ENCODE data around the gene GPR37L1.

Gene GPR37L1, protein sequence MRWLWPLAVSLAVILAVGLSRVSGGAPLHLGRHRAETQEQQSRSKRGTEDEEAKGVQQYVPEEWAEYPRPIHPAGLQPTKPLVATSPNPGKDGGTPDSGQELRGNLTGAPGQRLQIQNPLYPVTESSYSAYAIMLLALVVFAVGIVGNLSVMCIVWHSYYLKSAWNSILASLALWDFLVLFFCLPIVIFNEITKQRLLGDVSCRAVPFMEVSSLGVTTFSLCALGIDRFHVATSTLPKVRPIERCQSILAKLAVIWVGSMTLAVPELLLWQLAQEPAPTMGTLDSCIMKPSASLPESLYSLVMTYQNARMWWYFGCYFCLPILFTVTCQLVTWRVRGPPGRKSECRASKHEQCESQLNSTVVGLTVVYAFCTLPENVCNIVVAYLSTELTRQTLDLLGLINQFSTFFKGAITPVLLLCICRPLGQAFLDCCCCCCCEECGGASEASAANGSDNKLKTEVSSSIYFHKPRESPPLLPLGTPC

DNA sequence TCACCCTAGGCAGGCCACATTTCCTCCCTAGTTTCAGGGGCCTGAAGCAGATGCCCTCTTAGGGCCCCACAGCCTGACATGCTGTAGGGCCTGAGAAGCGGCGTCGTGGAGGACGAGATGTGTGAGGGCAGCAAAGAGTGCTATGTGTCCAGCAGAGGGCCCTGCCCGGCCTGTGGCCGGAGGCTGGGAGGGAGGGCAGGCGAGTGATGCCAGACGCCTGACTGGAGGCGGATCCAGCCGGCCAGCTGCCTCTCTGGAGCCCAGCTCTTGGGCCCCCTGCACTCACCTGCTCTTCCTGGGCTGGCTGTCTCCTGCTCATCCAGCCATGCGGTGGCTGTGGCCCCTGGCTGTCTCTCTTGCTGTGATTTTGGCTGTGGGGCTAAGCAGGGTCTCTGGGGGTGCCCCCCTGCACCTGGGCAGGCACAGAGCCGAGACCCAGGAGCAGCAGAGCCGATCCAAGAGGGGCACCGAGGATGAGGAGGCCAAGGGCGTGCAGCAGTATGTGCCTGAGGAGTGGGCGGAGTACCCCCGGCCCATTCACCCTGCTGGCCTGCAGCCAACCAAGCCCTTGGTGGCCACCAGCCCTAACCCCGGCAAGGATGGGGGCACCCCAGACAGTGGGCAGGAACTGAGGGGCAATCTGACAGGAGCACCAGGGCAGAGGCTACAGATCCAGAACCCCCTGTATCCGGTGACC lies at the start of gene GPR37L1:
Gene GPR37L1, plus strand, starts transcription at position 279 of the 697 bp plus-strand sequence. Its CDS starts 47 bp downstream, at position 326.
- DNase-seq = no peak

DNA sequence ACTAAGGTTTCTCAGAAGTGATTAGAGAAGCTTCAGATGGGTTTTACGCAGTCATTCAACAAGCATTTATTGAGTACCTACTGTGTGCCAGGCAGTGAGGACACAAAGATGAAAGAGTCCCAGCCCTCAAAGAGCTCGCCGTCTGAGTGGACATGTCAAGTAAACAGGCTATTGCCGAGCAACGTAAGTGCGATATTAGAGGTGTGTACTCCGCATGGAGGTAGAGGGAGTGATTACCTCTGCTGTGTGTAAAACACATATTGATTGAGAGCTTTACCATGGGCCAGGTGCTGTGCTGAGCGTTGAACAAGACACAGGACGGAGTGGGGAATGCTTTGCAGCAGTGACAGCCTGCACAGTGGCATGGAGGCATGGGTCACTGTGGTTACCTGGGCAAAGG lies 49.5 kb upstream of the GPR37L1 start:
- no peak for DNase-seq

DNA sequence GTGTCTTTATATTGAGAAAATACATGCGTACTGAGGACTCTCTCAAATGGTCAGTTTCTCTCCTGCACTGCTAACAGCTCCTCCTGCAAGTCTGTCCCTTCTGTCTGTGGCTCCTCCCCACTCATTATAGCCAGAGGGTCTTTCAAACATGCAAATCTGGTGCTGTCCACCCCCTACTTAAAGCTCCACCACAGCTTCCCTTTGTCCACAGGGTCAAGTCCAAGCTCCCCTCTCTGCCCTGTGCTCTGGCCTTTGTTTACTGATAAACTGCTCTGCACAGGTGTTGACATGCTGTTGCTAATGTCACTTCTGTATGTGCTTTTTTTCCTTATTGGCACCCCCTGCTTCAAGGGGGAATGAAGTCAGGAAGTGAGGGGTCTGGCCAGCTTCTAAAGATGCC lies 47.7 kb upstream of the GPR37L1 start:
- DNase-seq = no peak

DNA sequence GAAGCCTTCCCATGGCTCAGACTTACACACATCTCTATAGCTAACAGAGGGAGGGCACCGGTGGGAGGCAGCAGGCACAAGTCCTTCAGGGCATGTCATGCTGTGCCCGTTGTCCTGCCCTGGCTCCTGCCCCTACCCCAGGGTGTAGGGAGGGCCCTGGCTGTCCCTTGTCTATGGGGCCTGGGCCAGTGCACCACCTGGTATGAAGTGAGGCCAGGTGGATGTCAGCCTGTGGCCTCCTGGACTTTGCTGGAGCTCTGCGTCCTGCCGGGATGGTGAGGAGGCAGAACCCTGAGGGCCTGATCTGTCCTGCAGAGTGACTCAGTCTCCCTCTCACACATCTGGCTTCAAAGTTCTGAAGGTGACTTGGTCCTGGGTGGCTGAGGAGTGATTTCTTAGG lies 47.3 kb upstream of the GPR37L1 start:
- DNase-seq = no peak

DNA sequence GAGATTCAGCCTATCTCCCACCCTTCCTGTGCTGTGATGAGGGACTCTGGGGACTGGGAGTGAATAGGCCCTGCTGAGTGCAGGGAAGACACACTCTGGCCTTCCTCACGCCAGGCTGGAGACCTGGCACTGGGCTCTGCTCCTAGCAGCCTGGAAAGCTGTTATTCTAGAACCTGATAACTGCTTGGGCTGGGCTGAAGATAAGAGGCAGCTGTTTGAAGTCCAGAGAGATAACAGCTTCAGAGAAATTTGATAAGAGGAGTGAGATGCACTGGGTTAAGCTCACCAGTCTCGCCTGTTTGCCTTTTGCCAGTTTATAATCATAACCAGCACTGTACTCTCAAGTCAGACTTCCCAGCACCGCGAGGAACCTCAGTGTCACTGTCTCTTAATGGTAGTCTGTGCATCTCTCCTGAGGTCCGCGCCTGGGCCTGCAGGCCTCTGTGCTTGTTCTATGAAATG lies 46.6 kb upstream of the GPR37L1 start:
- DNase-seq = no peak

DNA sequence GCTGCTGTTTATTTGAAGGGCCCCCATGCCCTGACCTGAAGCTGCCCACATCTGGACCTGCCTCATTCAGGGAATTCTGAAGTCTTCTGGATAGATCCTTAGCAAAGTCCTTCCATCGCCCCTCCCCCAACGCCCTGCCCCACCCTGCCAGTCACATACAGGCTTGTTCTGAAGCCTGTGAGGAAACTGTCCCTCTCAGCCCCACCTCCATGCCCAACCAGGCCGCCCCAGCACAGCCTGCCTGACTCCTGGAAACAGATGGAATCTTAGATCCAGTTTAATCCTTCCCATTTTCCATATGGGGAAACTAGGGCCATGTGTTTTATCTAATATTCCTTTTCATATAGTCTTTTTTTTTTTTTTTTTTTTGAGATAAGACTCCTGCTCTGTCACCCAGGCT lies 44.5 kb upstream of the GPR37L1 start:
- DNase-seq = no peak

DNA sequence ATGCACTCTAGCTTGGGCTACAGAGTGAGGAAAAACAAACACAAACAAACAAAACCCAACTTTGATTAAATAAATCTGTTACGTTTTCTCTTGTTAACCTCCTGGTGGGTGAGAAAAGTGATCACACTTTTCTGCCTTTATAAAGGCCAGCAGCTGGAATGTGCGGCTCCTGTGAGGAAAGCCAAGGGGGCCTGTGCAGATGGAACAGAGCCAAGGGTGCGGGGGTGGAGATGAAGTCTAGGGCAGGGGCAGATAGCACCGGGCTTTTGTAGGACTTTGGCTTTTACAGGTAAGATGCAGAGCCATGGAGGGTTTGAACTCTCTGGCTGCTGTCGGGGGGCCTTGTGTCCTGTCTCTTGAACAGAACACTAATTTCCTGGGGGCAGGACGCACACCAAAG lies 40.7 kb upstream of the GPR37L1 start:
- no peak for DNase-seq

DNA sequence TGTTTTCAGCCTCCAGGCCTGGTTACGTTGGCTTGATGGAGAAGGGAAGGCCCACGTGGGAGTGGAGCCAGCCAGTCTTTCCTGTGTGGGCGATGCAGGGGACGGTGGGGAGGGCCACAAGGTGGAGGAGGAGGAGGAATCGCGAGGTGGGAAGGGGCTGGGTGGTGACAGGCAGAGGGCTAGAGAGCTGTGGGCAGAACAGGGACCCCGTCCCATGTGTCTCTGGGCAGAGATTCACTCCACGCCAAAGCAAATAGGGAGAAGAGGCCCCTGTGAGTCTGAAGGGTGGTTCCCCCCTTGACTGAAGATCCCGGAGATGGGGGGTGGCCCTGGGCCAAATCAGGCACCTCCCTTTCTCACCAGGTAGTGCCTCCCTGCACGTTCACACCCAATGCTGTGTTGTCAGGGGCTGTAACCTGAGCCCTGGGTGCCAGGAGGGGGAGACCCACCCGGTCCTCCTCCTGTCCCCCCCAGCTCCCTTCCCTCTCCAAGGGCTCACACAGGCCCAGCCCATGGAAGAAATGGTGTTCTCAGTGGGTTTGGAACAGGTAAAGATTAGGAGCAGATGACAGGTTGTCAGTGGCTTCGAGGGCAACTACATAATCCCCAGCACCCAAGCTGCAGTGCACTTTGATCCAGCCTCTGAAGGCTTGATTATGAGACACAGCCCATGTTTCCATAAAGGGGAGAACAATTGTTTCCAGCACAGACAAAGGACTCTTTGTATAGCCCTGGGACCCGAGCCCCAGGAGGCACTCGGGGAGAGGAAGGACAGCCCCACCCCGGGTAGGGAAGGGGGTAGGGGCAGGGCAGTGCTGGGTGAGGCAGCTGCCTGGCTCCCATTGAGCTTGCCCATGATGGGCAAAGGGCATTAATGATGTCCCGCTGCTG lies 37.7 kb upstream of the GPR37L1 start:
- DNase-seq = peak; percentile 63

DNA sequence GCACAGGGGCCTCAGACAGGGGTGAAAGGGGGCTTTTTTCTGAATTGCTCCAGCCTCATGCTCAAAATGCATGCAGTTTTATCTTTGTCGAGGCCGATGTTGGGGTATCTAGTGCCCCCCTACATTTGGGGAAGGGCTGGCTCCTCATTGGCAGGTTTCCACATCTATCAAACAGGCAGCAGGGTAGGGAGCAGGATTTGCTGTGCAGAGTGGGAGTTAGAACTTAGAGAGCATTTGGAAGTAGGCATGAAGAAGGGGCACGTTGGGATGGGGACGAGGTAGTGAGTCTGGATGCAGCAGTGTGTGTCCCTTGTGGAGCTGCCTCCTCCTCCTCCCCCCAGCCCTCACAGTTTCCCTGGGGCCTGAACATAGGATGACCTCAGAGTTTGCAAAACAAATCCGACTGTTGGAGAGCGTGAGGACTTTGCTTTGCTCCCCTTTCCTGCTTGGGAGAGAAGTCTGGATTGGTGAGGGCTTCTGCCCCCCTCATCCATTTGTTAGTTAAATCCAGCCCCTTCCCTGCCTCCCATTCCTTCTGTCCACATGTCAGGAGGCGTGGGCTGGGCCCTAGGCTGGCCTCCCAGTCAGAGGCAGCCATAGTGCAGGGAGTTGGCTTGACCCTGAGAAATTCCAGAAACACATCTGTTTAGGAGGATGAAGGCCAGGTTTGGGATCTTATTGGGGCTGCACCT lies 36.9 kb upstream of the GPR37L1 start:
- no peak for DNase-seq

DNA sequence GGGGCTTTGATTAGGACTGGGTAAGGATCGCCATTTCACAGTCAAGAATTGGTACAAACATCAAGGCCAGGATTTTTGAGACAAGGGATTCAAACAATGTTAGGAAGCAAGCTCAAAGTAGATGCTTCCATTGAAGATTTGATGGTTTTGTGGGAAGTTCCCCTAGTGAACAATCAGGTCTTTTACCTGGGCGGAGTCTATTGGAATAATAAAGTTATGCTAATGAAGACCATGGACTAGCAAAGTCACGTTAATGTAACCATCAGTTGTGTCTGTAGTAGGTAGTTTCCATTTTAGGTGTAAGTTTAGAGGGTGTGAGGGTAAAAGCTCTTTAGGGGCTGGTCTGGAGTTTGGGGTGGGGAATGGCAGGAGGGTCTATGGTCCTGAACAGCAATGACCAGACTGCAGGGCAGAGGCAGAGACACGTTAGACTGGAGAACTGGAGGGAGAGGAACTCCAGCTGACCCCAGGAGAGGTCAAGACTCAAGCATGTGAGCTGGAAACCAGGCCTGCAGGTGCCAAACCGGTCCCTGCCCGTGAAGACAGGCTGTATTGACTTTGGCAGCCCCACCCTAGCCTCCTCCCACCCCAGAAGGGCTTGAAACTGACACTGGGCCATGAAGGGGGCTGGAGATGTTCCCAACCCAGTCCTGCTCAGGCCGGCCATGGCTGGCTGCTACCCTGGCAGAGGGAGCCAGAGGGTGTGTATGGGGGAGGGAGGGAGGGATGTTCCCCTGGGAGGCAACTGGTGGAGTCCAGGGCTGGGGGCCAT lies 36.0 kb upstream of the GPR37L1 start:
- peak; percentile 71 for DNase-seq

DNA sequence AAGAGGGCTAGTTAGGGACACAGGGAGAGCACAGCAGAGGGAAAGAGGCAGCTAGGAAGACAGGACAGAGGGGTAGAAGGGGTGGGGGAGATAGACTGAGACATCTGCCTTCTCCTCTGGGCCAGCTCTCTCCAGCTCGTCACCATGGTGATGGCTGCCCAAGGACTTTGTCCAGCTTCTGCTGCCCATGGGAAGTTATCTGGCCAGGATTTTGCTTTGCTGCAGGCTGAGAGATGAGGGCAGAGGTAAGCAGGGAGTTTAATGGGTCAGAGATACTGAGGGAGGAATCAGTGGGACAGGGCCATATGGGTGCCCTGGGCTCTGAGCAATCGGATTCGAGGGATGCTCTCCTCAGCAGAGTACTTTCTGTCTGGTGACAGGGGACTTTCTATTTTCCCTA lies 34.5 kb upstream of the GPR37L1 start:
- no peak for DNase-seq

DNA sequence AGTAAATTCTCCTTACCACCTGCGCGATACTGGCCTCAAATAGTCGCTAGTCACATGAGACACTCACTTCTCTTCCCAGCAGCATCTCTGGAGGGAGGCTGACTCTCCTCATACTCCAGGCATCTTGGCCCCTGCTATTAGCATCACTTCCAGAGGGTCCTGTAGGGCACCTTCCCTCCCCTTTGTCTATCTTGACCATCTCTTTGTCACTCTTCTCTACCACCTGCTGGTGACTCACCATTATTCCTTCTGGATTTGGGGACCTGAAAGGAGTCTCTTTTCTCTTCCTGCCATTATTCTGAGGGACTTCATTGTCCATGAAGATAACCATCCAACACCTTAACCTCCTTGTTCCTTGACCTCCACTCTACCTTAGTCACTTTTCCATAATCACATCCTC lies 31.7 kb upstream of the GPR37L1 start:
- no peak for DNase-seq

DNA sequence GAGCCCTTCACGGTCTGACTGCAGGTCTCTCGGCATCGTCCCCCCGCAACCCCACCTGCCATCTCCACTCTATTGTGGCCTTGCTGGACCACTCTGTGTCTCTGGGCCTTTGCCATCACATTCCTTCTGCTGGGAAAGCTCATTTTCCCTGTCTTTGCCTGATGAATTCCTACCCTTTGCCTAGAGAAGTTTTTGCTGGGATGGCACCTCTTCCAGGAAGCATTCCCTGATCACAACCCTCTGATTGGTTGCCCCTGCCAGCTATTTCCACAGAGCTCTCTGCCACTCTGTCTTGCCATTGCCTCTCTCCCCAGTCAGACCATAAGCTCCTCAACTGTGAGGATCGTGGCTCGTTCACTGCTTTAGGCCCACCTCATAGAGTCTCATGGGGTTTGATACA lies 28.9 kb upstream of the GPR37L1 start:
- no peak for DNase-seq

DNA sequence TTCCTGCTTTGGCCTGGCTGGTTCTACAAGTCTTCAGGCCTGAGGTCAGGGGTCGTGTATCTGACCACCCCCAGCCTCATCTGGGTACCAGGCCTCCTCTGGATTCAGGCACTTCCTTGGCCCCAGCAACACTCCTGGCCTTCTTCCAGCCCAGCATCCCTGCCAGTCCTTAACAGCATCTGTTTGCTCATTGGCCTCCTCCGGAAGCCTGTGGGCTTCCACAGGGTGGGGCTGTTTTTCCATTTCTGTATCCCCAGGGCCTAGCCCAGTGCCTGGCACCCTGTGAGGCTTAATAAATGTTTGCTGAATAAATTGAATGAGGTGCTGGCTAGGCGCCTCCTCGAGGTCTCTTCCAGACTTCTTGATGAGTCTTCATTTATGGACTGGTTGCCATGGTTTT lies 21.5 kb upstream of the GPR37L1 start:
- DNase-seq = no peak

DNA sequence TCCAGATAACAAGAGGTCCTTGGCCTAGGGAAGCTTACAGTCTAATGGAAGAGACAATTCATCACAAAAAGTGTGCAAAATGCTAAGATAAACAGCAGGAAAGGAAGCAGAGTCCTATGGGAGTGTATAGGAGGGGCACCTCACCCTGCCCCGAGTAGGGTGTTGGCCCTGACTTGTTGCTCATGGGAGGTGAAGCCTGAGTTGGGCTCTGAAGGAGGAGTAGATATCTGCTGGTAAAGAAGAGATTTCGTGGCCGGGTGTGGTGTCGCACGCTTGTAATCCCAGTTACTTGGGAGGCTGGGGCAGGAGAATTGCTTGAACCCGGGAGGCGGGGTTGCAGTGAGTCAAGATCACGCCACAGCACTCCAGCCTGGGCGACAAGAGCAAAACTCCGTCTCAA lies 18.6 kb upstream of the GPR37L1 start:
- no peak for DNase-seq

DNA sequence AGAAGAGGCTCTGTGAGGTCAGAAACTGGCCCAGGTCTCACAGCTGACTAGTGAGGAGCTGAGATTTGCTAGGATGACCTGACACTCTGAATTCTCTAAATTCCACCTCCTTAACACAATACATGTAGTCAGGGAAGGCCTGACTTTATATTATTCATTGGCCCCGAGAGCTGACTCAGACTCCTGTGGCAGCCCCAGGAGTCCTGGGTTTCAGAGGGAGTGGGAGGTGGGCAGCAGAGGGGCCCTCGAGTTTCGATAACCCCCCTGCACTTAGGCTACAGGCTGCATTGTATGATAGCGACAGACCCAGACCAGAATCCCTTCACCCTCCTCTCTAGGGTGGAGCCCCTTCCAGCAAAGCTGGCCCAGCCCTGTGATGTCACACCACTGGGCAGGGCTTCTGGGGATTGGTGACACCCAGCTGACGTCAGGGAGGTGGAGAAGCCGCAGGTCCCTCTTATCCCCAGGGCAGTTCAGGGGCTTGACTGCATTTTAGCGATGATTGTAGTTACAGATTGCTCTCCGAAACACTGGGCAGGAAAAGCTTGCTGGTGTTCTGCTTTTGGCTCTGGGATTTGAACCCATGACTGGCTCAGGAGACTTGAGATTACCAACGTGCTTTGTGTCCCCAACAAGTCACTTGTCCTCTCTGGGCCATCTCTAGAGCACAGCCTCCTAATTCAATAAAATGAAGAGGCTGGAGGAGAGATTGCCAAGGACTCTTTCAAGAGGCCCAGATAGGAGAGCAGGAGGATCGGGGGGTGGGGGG lies 17.0 kb upstream of the GPR37L1 start:
- DNase-seq = peak; percentile 66

DNA sequence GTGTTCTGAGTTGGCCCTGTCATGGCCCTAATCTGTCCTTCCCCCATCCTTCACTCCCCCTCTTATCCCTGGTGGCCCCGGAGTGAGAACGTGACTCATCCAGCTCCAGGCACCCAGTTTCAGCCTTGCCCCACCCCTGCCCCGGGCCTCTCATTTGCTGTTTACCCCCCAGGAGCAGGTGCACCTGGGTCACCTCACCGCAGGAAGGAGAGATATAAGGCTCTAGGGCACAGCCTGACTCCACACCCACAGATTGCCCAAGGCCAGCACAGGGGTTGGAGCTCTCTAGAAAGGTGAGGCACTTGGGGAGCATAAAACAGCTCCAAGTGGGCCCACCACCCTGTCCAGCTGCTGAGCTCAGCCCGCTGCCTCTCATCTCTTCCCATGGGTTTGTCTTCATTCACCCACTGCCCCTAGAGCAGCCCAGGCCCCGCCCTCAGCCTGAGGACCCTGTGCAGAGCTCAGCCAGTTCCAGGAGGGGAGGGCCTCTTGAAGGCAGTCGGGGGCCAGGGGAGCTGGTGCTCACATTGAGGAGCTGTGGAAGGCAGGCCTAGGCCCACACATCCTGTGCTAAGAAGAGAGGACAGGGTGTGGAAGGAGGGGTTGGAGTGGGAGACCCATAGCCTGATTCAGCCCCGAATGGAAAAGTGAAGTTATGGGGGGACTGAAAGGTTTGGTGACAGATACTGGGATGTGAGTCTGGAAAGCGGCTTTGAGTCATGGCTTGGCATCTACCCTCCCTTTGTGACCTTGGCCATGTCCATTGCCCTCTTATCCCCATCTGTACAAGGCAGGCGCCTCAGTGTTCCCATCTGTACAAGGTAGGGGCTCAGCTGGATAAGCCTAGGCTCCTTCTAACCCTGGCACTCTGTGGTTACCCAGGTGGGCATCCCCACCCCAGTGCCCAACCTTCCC lies 16.1 kb upstream of the GPR37L1 start:
- DNase-seq = no peak

DNA sequence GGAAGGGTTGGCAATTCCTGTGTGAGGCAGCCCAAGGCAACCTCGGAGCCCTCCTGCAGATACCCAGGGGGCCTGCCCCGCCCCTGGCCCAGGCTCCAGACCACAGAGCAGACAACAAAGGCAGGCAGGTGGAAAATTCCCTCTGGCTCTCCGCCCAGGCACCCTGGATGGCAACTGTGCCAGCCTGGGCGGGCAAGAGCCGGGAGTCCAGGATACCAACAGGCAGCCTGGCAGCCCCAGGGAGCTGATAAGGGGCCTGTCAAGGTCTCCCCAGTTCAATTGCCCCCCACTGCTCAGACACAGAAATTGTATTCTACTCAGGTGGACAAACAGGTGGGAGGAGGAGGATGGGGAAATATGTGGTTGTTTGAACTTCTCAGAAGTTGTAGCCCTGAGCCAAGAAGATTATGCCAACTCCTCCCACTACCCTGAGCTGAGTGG lies 15.4 kb upstream of the GPR37L1 start:
- peak; percentile 83 for DNase-seq
